M059J (cell line): ENCODE data around the gene MKRN2. TPM values are rescaled to one million over a fixed set of nuclear protein-coding genes. Genes with fewer than 3 reads are reported as not detected.
A peak's percentile ranks its signal among the peaks of the same experiment; 100 is the strongest.
"Not testable (repeated sequence)": the region's sequence is repeated elsewhere in the genome, so short reads cannot be mapped to it uniquely, and the experiment has no call there.

ENCODE experiments used
- DNase-seq: peaks from one replicate; pipeline ENCODE4 v3.0.0-alpha.2; 2012; ENCODE audit warnings: low read depth
- total RNA-seq: library from RNA; depleted of rRNA; stranded (reverse); fragments of >200 nt; shearing (Covaris generic); gene quantifications from 2 replicates; pipeline ENCODE4 v1.2.3, GENCODE V29; 2014

Gene MKRN2
- total RNA-seq, 1 experiment from 2014 or later = 33.5 TPM

DNA sequence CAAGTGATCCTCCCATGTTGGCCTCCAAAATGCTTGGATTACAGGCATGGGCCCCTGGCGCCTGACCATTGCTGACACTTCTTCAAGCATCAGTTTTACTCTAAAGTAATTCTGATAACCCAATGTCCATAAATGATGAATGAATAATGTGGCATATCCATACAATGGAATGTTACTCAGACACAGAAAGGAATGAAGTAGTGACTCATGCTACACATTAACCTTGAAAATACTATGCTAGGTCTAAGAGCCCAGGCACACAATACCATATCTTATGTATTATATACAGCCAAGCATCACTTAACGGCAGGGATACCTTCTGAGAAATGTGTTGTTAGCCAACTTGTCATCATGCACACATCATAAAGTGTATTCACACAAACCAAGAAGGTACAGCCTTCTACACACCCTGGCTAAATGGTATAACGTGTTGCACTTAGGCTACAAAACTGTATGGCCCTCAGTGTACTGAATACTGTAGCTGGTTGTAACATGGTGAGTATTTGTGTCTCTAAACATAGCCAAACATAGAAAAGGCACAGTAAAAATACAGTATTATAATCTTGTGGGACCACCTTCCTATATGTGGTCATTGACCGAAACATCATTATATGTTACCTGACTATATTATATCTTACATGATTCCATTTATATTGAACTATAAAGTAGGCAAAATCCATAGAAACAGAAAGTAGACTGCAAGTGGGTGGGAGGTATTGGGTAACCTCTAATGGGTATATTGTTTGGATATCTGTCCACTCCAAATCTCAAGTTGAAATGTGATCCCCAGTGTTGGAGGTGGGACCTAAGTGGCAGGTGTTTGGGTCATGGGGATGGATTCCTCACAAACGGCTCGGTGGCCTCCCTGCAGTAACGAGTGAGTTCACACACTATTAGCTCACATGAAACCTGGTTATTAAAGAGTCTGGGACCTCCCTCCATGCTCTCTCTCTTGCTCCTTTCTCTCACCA is 31.4 kb downstream of the MKRN2 start:
- peak; percentile 12 for DNase-seq

GRCh38 chr3:12590096-12590495 is 33.2 kb downstream of the MKRN2 start:
- no peak for DNase-seq

DNA sequence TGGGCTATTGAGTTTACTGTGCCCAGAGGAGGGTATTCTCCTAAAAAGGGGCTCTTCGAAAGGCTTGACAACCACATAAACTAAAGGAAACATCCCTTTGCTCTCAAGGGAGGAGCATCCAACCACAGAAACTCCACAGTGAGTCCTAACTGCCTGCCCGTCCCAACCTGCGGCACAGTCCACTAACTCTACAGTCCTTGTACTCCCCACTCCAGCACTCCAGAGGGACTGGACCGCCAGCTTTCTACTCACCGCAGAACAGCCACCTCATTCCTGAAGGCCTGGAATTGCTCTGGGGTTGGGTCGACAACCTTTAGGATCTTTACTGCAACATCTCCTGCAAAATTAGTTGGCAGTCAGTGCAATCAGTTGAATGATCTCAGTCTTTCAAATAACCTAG is 34.6 kb downstream of the MKRN2 start:
- no peak for DNase-seq

GRCh38 chr3:12591997-12592715 is 35.3 kb downstream of the MKRN2 start:
- no peak for DNase-seq

GRCh38 chr3:12593473-12593872 is 36.6 kb downstream of the MKRN2 start:
- no peak for DNase-seq

- no peak for DNase-seq
These were observed 42.0 kb downstream of the MKRN2 start for GRCh38 chr3:12598890-12599289.

DNA sequence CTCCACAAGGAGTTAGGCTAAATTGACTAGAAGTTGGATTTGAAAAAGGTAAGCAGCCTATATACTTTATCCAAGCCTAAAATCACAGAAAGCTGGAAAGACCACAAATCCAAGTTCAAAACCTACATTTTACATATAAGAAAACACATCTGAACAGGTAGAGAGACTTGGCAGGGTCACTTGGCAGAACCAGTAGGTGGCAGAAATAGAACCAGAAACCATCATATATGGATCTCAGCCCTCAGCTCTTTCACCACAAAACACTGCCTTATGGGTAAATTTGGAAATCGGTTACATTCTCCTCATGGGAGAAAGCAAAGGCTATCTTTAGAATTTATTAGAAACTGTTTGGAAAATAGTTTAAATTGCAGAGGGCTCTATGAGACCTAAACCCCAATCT is 44.2 kb downstream of the MKRN2 start:
- DNase-seq = no peak

DNA sequence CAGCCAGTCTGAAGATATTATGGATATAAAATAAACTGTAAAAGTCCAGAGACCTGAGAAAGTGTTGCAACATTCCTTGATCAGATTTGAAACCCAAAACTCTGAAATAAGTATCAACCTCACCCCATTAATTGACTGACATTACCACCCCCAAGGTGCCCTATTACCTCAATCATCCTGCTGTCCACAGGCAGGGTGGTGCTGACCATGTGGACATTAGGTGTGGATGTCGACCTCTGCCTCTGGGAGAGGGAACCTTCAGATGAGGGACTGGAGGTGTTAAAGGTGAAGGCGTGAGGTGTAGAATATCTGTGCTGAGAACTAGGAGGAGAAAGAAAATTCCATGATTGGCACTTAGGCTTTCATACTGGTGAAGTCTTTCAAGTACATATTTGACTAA is 47.1 kb downstream of the MKRN2 start:
- DNase-seq = no peak

DNA sequence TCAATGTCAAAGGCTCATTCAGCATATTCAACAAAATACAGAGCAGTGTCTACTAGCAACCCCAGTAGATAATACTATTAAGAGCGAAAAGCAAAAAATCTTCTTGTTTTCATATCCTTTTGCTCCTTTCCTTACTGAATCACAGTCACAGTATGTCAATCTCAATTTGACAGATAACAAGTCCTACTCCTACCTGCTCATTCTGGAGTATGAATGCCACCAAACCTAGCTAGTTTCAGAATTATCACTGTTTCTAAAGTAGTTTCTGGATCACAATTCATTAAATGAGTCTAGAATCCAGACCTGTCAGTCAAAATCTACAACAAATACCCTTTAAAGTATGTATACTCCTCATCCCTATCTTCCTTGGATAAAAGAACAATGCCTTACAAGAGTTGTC is 51.5 kb downstream of the MKRN2 start:
- no peak for DNase-seq

GRCh38 chr3:12611117-12611516 is 54.2 kb downstream of the MKRN2 start:
- DNase-seq = no peak

DNA sequence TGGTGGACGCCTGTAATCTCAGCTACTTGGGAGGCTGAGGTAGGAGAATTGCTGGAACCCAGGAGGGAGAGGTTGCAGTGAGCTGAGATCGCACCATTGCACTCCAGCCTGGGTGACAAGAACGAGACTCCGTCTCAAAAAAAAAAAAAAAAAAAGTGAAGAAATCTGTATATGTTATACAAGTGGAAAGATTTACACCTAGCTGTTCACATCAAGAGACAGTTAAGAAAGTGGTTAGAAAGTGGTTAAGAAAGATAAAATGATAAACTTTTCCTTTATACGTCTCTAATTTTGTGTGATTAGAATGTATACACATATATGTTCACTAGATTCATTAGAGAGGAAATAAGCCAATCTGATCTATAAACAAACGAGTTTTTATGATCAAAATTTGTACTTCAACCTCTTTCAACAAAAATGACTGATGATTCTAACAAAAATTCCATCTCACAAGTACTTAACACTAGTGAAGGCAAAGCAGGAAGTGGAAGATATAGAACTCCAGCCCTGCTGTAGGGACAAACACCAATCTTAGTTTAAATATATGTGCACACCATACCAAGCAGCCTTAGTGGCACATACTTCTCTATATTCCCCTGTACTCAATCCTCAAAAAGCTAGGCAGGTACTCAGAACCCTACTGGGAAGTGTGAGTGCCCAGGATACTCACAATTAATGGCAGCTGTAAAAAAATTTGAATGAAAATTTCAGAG is 55.8 kb downstream of the MKRN2 start:
- DNase-seq = no peak

- no peak for DNase-seq
These were observed 56.4 kb downstream of the MKRN2 start for GRCh38 chr3:12613250-12613649.

DNA sequence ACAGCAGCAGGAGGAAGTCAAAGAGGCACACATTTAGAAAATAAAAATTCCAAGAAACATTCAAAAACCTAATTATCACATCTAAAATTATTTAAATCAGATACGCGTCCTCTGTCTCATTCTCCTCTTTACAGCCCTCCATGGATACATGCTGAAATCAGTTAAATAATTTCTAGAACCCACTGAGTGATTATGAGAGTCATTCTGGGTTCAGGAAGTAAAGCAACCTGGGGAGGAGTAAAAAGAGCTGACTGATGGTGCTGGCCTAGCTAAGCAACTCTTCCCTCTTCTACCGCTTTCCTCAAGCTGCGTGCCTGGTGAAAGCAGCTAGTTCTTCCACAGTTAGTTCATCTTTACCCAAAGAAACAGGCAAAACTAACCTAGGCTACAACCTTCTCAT is 58.4 kb downstream of the MKRN2 start:
- DNase-seq = no peak

DNA sequence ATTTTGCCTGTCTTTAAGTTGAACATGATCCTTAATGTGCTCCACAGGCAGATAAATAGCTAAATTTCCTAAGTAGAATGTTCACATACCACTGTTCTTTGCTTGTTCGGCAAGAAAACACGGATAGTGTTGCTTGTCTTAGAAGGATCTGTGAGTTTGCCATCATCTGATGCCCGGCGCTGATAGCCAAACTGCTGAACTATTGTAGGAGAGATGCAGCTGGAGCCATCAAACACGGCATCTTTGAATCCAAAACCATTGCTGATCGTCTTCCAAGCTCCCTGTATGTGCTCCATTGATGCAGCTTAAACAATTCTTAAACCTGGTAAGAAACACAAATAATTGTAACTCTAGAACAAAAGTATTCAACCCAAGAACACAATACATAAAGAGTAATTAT is 61.5 kb downstream of the MKRN2 start:
- no peak for DNase-seq

DNA sequence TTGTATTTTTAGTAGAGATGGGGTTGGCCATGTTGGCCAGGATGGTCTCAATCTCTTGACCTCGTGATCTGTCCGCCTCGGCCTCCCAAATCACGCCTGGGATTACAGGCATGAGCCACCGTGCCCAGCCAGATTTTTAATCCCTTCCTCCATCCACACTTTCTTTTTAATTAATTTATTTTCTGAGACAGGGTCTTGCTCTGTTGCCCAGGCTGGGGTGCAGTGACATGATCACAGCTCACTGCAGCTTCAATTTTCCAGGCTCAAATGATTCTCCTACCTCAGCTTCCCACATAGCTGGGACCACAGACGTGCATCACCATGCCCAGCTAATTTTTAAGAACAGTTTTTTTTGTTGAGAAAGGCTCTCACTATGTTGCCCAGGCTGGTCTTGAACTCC is 63.4 kb downstream of the MKRN2 start:
- no peak for DNase-seq

DNA sequence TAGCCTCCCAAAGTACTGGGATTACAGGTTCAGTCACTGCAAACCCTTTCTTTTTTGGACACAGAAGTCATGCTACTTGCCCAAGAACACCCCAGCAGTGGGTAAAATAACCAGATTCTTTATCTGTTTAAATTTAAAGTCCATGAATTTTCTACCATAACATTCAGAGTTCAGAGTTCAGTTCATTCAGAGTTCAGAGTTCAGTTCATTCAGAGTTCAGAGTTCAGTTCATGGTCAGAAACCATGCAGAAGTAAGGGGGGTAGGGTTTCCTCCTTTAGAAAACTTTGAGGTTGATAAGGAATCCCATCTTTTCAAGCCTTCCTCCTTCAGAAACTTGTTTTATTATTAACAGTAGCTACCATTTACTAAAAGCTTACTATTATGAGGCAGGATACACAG is 63.8 kb downstream of the MKRN2 start:
- DNase-seq = no peak

DNA sequence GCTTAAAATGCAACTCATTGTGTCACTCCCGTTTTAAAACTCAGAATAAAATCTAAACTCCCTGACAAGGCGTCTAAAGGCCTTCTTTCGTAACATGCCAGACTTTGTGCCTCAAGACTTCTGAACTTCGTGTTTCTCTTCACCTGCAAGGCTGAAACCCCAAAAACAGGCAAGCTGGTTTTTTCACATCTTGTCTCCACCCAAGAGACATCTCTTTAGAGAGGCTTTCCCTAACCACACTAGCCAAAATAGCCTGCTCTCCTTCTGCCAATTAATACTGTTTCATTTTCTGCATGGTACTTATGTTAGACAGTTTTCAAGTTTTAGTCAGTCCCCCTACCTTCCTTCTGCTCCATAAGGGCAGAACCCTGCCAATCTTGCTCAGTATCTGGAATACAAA is 65.4 kb downstream of the MKRN2 start:
- no peak for DNase-seq

DNA sequence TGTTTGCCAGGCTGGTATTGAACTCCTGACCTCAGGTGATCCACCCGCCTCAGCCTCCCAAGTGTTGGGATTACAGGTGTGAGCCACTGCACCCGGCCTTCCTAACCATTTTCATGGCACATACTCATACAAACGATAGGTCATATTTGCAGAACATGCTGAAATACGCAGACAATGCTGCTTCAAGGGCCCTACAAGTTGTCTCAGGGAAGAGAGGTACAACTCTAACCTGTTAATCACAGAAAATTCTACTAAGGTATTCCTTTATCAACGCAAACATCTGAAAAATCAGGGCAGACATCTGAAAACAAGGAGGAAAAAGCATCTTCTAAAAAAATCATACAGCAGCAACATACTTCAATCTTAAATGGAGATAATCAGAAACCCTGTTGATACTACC is 67.2 kb downstream of the MKRN2 start:
- no peak for DNase-seq

DNA sequence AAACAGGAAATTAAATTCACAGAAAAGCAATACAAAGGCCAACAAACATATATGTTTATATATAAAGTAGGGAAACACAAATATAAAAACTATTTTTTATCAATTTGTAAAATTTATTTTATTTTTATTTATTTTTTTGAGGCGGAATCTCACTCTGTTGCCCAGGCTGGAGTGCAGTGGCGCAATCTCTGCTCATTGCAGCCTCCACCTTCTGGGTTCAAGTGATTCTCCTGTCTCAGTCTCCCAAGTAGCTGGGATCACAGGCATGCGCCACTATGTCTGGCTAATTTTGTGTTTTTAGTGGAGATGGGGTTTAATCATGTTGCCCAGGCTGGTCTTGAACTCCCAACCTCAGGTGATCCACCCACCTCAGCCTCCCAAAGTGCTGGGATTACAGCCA is 68.1 kb downstream of the MKRN2 start:
- DNase-seq = not testable (repeated sequence)

- no peak for DNase-seq
These were observed 70.5 kb downstream of the MKRN2 start for GRCh38 chr3:12627370-12627769.

- DNase-seq = no peak
These were observed 71.9 kb downstream of the MKRN2 start for GRCh38 chr3:12628813-12629212.

- peak; percentile 72 for DNase-seq
These were observed 72.7 kb downstream of the MKRN2 start for GRCh38 chr3:12629560-12629959.
